ENCODE results near the gene FABP6.

GRCh38 chr5:160254706-160255105, 25.4 kb downstream of the FABP6 start:
- TF ChIP-seq, protein P1, sequence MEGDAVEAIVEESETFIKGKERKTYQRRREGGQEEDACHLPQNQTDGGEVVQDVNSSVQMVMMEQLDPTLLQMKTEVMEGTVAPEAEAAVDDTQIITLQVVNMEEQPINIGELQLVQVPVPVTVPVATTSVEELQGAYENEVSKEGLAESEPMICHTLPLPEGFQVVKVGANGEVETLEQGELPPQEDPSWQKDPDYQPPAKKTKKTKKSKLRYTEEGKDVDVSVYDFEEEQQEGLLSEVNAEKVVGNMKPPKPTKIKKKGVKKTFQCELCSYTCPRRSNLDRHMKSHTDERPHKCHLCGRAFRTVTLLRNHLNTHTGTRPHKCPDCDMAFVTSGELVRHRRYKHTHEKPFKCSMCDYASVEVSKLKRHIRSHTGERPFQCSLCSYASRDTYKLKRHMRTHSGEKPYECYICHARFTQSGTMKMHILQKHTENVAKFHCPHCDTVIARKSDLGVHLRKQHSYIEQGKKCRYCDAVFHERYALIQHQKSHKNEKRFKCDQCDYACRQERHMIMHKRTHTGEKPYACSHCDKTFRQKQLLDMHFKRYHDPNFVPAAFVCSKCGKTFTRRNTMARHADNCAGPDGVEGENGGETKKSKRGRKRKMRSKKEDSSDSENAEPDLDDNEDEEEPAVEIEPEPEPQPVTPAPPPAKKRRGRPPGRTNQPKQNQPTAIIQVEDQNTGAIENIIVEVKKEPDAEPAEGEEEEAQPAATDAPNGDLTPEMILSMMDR (IDR thresholded peaks at IDR 0.05), result no peak
- TF ChIP-seq EP300 (IDR thresholded peaks at IDR 0.05; ENCODE audit: low read depth) (no peak), POLR2A (IDR thresholded peaks at IDR 0.05) (no peak), POLR2AphosphoS5 (IDR thresholded peaks at IDR 0.05) (no peak)
